Right lobe of liver (tissue), 4 donors: ENCODE results near the gene PDE9A.

Experiments used
- CTCF ChIP-seq, 4 donors: fragments of 200-600 bp in 3 of 4; fragments of 450-650 bp in 1 of 4; IDR thresholded peaks; one replicate each; pipeline versions ENCODE4 v1.5.1 to v1.8.0; 2016 to 2022; ENCODE audit warnings: antibody characterized with exemption in 4 of 4, mild to moderate bottlenecking in 2 of 4
- POLR2A ChIP-seq: fragments of 450-650 bp; IDR thresholded peaks from one replicate; pipeline ENCODE4 v1.6.1; 2017; ENCODE audit warnings: antibody characterized with exemption, mild to moderate bottlenecking
- donor health status: DM: no; HTN: no; CAD: no.
- donor health status: DM: no; HTN: no; CAD: no.
- donor health status: DM: no; HTN: yes; CAD: no.

- TF ChIP-seq CTCF (IDR thresholded peaks at IDR 0.05) = no peak
- TF ChIP-seq POLR2A = no peak
Observed at GRCh38 chr21:42641311-42642218, 11.9 kb upstream of the PDE9A start.
